Nephron (organoid): ENCODE results near the gene CAPN1.
A peak's percentile ranks its signal among the peaks of the same experiment; 100 is the strongest.

Source experiments
- H3K27ac Mint-ChIP-seq, 3 experiments: 2 replicates each; pipeline ENCODE4 v1.8.0; 2020; ENCODE audit warnings: mixed read lengths in 3 of 3, mild to moderate bottlenecking in 2 of 3, moderate library complexity in 1 of 3
- H3K27me3 Mint-ChIP-seq: 2 replicates; pipeline ENCODE4 v1.8.0; 2021; ENCODE audit warnings: low read depth, mild to moderate bottlenecking, moderate library complexity, mixed read lengths
- H3K36me3 Mint-ChIP-seq: 2 replicates; pipeline ENCODE4 v1.8.0; 2020; ENCODE audit warnings: low read depth, mixed read lengths
- H3K4me1 Mint-ChIP-seq: 2 replicates; pipeline ENCODE4 v1.8.0; 2020; ENCODE audit warnings: mixed read lengths
- H3K4me3 Mint-ChIP-seq, 3 experiments: 2 replicates each; pipeline ENCODE4 v1.8.0; 2020; ENCODE audit warnings: mild to moderate bottlenecking in 3 of 3, mixed read lengths in 3 of 3, moderate library complexity in 2 of 3
- H3K9me3 Mint-ChIP-seq: 2 replicates; pipeline ENCODE4 v1.8.0; 2020; ENCODE audit warnings: mixed read lengths
- TF ChIP-seq, protein P1 (sequence below), 3 experiments: fragments of 200-600 bp; sonication (generic); IDR thresholded peaks; one replicate each; pipeline ENCODE4 v1.5.0; 2021; ENCODE audit warnings: antibody characterized with exemption in 3 of 3; ENCODE audit not compliant: unreplicated experiment in 3 of 3

The CAPN1 gene

GRCh38 chr11:65194564-65194963, 12.8 kb downstream of the CAPN1 start:
- TF ChIP-seq, protein P1, sequence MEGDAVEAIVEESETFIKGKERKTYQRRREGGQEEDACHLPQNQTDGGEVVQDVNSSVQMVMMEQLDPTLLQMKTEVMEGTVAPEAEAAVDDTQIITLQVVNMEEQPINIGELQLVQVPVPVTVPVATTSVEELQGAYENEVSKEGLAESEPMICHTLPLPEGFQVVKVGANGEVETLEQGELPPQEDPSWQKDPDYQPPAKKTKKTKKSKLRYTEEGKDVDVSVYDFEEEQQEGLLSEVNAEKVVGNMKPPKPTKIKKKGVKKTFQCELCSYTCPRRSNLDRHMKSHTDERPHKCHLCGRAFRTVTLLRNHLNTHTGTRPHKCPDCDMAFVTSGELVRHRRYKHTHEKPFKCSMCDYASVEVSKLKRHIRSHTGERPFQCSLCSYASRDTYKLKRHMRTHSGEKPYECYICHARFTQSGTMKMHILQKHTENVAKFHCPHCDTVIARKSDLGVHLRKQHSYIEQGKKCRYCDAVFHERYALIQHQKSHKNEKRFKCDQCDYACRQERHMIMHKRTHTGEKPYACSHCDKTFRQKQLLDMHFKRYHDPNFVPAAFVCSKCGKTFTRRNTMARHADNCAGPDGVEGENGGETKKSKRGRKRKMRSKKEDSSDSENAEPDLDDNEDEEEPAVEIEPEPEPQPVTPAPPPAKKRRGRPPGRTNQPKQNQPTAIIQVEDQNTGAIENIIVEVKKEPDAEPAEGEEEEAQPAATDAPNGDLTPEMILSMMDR (IDR thresholded peaks at IDR 0.05; ENCODE audit: unreplicated experiment in 3 of 3): no peak
- H3K27me3 Mint-ChIP-seq: no peaks in the 10 kb centered on the region
- peaks cover 65% of the 10 kb centered on the region for H3K36me3 Mint-ChIP-seq
- no peaks in the 10 kb centered on the region for H3K9me3 Mint-ChIP-seq
- H3K4me1 Mint-ChIP-seq: no peaks in the 10 kb centered on the region
- H3K4me3 Mint-ChIP-seq: no peak overlapping the region
- no peak overlapping the region for H3K27ac Mint-ChIP-seq

GRCh38 chr11:65204143-65204542, 22.4 kb downstream of the CAPN1 start:
- Mint-ChIP-seq H3K9me3 (no peaks in the 10 kb centered on the region), H3K4me3 (no peak overlapping the region), H3K36me3 (peaks cover 28% of the 10 kb centered on the region), H3K27me3 (no peaks in the 10 kb centered on the region), H3K27ac (no peak overlapping the region), H3K4me1 (no peaks in the 10 kb centered on the region)
- TF ChIP-seq, protein P1 (IDR thresholded peaks at IDR 0.05; ENCODE audit: unreplicated experiment in 3 of 3): no peak

DNA sequence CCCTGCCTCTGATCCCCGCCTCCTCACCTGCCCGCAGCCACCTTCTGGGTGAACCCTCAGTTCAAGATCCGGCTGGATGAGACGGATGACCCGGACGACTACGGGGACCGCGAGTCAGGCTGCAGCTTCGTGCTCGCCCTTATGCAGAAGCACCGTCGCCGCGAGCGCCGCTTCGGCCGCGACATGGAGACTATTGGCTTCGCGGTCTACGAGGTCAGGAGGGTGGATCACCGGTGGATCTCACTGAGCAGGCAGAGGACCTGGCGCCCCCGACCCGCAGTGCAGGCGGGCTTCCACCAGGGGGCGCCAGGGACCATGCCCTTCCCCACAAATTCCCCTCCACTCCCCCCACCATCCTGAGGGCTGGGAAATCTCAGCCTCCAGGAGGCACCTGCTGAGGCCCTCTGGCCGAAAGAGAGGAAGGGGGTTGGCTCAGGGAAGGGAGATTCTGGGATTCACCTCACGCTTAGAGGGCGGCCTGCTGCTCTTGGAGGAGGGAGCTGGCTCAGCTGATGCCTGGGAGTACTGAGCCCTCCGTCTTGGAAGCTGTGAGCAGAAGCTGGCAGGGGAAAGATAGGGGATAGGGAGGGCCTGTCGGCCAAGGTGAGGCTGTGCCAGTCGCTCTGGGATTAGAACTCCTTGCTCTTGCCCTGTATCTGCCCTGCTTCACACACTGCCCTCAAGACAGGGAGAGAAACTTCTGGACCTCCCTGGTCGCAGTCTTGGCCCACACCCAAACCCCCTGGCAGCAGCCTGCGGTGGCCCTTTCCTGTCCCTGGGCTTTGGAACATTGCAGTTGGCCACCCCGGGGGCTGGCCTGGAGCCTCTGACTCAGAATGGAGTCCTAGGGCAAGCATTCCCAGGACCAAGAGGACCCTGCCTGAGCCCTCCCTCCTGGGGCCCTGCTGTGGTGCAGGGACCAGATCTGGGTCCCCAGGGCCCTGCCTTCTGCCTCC, 23.2 kb downstream of the CAPN1 start:
- no peak overlapping the region for H3K4me3 Mint-ChIP-seq
- H3K4me1 Mint-ChIP-seq: no peaks in the 10 kb centered on the region
- no peaks in the 10 kb centered on the region for H3K27me3 Mint-ChIP-seq
- TF ChIP-seq, protein P1 (IDR thresholded peaks at IDR 0.05; ENCODE audit: unreplicated experiment in 3 of 3): peak; percentile 80 to 86 (median 84)
- H3K9me3 Mint-ChIP-seq: no peaks in the 10 kb centered on the region
- peaks cover 24% of the 10 kb centered on the region for H3K36me3 Mint-ChIP-seq
- H3K27ac Mint-ChIP-seq: no peak overlapping the region

- Mint-ChIP-seq H3K4me3 (no peak overlapping the region), H3K4me1 (no peaks in the 10 kb centered on the region), H3K27me3 (no peaks in the 10 kb centered on the region), H3K27ac (no peak overlapping the region), H3K36me3 (peaks cover 24% of the 10 kb centered on the region), H3K9me3 (no peaks in the 10 kb centered on the region)
- TF ChIP-seq, protein P1 (IDR thresholded peaks at IDR 0.05; ENCODE audit: unreplicated experiment in 3 of 3): no peak
Measured at GRCh38 chr11:65205602-65205967, 23.9 kb downstream of the CAPN1 start.

DNA sequence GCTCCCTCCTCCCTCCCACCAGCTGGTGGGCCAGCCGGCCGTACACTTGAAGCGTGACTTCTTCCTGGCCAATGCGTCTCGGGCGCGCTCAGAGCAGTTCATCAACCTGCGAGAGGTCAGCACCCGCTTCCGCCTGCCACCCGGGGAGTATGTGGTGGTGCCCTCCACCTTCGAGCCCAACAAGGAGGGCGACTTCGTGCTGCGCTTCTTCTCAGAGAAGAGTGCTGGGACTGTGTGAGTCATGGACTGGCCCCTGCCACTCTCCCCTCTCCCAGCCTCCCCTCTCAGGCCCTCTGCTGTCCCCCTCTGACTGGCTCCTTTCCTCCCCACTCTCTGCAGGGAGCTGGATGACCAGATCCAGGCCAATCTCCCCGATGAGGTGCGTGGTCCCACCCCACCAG, 24.7 kb downstream of the CAPN1 start:
- Mint-ChIP-seq H3K36me3 (peaks cover 24% of the 10 kb centered on the region), H3K27ac (no peak overlapping the region), H3K4me1 (no peaks in the 10 kb centered on the region), H3K9me3 (no peaks in the 10 kb centered on the region), H3K27me3 (no peaks in the 10 kb centered on the region), H3K4me3 (no peak overlapping the region)
- TF ChIP-seq, protein P1 (IDR thresholded peaks at IDR 0.05; ENCODE audit: unreplicated experiment in 3 of 3): no peak

DNA sequence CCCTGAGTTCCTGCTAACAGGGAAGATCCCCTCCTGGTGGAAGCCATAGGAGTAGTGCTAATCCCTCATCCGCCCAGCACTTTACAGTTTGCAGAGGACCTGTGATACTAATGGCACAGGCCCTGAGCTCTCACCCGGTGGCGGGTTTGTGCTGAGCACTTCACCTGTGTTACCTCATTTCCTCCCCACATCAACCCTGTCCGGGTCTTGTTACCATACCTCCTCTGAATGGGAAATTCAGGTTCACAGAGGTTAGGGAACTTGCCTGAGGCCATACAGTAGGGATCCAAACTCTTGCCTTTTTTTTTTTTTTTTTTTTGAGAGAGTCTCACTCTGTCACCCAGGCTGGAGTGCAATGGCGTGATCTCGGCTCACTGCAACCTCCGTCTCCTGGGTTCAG, 25.2 kb downstream of the CAPN1 start:
- H3K27ac Mint-ChIP-seq: no peak overlapping the region
- H3K27me3 Mint-ChIP-seq: no peaks in the 10 kb centered on the region
- TF ChIP-seq, protein P1 (IDR thresholded peaks at IDR 0.05; ENCODE audit: unreplicated experiment in 3 of 3): no peak
- no peak overlapping the region for H3K4me3 Mint-ChIP-seq
- no peaks in the 10 kb centered on the region for H3K9me3 Mint-ChIP-seq
- H3K36me3 Mint-ChIP-seq: peaks cover 24% of the 10 kb centered on the region
- no peaks in the 10 kb centered on the region for H3K4me1 Mint-ChIP-seq
